Right lobe of liver (tissue), 6 donors: ENCODE data around the gene GGACT. TPM values are rescaled to one million over a fixed set of nuclear protein-coding genes. Genes with fewer than 3 reads are reported as not detected.

Source experiments
- ATAC-seq, 4 donors: fragments of 200-7000 bp; cut with Tn5 transposase; one replicate each; pipeline ENCODE4 v1.9.1; 2020; ENCODE audit warnings: mild to moderate bottlenecking in 4 of 4, moderate library complexity in 4 of 4
- DNase-seq, 3 donors: peaks; one replicate each; pipeline ENCODE4 v3.0.0-alpha.2; 2020
- H3K27ac ChIP-seq, 3 donors: fragments of 200-600 bp; one replicate each; pipeline ENCODE4 v1.8.0; 2022
- H3K27me3 ChIP-seq, 2 donors: fragments of 200-600 bp; one replicate each; pipeline ENCODE4 v1.8.0; 2022
- H3K36me3 ChIP-seq, 4 donors: fragments of 200-600 bp; sonication (generic) in 1 of 4; one replicate each; pipeline versions ENCODE4 v1.5.1 to v1.8.0; 2017 to 2022; ENCODE audit warnings: control low read depth in 1 of 4
- H3K4me1 ChIP-seq, 4 donors: fragments of 200-600 bp; sonication (generic) in 1 of 4; one replicate each; pipeline versions ENCODE4 v1.5.1 to v1.8.0; 2017 to 2022; ENCODE audit warnings: control low read depth in 1 of 4
- H3K4me3 ChIP-seq, 3 donors: fragments of 200-600 bp; one replicate each; pipeline ENCODE4 v1.8.0; 2022
- H3K9me3 ChIP-seq, 4 donors: fragments of 200-600 bp; sonication (generic) in 1 of 4; one replicate each; pipeline versions ENCODE4 v1.5.1 to v1.8.0; 2017 to 2022; ENCODE audit warnings: control low read depth in 1 of 4
- POLR2A ChIP-seq: fragments of 450-650 bp; IDR thresholded peaks from one replicate; pipeline ENCODE4 v1.6.1; 2017; ENCODE audit warnings: antibody characterized with exemption, mild to moderate bottlenecking
- WGBS: methylation state at CpG from one replicate; pipeline ENCODE4 v1.1.6; 2018; ENCODE audit warnings: low coverage, low lambda C conversion rate; ENCODE audit not compliant: insufficient coverage; ENCODE audit errors: missing lambda C conversion rate; 5-methylcytosine and 5-hydroxymethylcytosine counted together
- intact Hi-C, 2 donors: fragments of 100-400 bp; cut with DNase I; formaldehyde crosslinking; loops; one replicate each; pipeline versions ENCODE4 v1.11.2 to v1.14.1; 2022
- total RNA-seq, 6 experiments: library from RNA; depleted of rRNA in 2 of 6; stranded (reverse); fragments of >200 nt in 2 of 6; fragmentation: NEBNext Ultra II Directional in 3 of 6; extraction: Animal tissue kit (Norgen Biotek cat#: 25700) in 3 of 6; gene quantifications; one replicate each; pipeline versions ENCODE4 v1.1.0 to v1.2.4, GENCODE V29; 2016 to 2023
- TF ChIP-seq, protein P1 (sequence below), 4 donors: fragments of 200-600 bp in 3 of 4; fragments of 450-650 bp in 1 of 4; IDR thresholded peaks; one replicate each; pipeline versions ENCODE4 v1.5.1 to v1.8.0; 2016 to 2022; ENCODE audit warnings: antibody characterized with exemption in 4 of 4, mild to moderate bottlenecking in 2 of 4
- donor health status: DM: no; HTN: yes; CAD: no.
- donor health status: DM: no; HTN: no; CAD: no.
- donor health status: DM: no; HTN: no; CAD: no.
- donor health status: DM: no; HTN: yes; CAD: no.
- donor health status: DM: no; HTN: yes; CAD: no.

Gene GGACT
- total RNA-seq, 6 experiments from 2014 or later, result 4.7 to 9.0 (median 5.9) TPM

DNA sequence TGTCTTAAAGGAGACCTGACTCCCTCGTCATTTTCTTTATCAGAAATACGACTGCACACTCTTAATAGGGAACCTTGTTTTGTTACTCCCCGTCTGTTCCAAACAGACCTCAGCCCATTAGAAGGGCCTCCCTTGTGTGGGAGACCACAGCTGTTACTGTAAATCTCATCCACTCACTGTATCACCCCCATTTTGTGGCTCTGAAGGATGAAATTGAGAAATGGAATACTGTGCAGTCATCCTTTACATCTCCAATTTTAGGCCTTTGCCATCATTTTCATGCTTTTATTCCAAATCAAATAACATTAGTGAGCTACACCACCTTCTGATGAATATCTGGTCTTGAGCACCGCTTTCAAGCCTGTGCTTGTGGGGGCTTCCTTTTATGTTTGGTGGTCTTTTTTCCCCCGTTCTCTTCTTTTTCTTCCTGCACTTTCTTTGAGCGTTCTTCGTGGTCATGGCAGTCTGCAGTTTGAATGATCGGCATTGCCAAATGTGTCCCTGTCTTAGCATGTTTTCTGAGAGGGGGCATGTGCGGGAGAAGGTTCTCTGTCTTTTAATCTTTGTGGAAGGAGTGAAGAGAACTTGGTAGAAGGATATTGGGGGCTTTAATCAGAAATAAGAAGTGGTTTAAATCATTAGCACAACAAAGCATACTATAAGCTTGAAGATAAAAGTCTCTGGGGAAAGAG lies 65.8 kb downstream of the GGACT start:
- no peaks in the 10 kb centered on the region for H3K27me3 ChIP-seq
- DNase-seq, result no peak
- H3K4me3 ChIP-seq, result no peak overlapping the region
- no peaks in the 10 kb centered on the region for H3K9me3 ChIP-seq
- H3K36me3 ChIP-seq, result peaks cover 0 to 4% (median 1%) of the 10 kb centered on the region in 4 donors
- peaks cover 0 to 50% (median 17%) of the 10 kb centered on the region in 4 donors for H3K4me1 ChIP-seq
- H3K27ac ChIP-seq, result peak overlapping the region in 2 of 3 donors; percentile 68 to 91
- TF ChIP-seq POLR2A, result no peak
- TF ChIP-seq, protein P1, sequence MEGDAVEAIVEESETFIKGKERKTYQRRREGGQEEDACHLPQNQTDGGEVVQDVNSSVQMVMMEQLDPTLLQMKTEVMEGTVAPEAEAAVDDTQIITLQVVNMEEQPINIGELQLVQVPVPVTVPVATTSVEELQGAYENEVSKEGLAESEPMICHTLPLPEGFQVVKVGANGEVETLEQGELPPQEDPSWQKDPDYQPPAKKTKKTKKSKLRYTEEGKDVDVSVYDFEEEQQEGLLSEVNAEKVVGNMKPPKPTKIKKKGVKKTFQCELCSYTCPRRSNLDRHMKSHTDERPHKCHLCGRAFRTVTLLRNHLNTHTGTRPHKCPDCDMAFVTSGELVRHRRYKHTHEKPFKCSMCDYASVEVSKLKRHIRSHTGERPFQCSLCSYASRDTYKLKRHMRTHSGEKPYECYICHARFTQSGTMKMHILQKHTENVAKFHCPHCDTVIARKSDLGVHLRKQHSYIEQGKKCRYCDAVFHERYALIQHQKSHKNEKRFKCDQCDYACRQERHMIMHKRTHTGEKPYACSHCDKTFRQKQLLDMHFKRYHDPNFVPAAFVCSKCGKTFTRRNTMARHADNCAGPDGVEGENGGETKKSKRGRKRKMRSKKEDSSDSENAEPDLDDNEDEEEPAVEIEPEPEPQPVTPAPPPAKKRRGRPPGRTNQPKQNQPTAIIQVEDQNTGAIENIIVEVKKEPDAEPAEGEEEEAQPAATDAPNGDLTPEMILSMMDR (IDR thresholded peaks at IDR 0.05), result no peak
- intact Hi-C loops, result no loop called here
- 91% methylated on average over 6 of the region's 9 CpGs for WGBS
- no peak for ATAC-seq

GRCh38 chr13:100521851-100522617 lies 66.6 kb downstream of the GGACT start:
- intact Hi-C loops, result no loop called here

DNA sequence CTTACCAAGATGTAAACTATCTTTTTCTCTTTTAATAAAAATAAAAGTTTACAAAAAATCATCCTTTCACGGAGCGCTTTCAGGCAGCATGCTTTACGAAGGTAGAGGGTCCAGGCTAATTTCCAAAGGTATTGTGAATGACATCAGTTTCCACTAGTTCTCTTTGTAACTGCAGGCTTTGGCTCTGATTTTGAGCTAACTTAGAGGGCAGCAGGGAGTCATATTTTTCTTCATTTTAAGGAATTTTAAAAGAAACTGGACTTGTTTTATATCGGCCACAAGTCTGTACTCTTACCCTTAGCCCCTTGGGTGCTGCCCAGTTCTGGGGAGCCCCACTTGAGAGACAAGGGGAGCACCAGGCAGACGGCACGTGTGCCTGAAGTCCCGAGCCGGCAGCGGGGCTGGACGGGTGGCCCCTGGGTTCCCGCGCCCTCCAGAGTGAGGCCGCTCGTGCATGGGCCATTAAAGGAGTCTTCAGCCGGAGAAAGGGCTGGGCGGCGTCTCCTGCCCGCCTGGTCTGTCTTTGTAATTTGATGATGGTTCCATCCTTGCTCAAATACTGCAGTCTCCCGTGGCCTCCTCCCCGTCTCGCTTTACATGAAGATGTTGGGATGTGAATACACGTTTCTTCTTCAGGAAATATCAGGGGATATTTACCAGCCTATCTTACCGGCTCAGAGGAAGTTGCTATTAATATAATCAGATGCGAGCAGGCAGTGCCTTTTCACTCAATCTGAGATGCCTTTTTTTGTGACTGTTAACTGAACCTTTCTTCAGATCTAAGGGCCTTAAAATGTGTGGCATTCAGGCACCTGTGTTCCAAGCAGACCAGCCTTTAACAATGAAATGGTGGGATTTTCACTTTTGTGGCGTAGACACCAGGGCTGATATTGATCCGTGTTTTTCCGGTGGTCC lies 67.4 kb downstream of the GGACT start:
- intact Hi-C loops, result no loop called here
- Histone ChIP-seq H3K9me3 (no peaks in the 10 kb centered on the region), H3K27me3 (no peaks in the 10 kb centered on the region), H3K27ac (no peak overlapping the region), H3K4me1 (peaks cover 0 to 60% (median 17%) of the 10 kb centered on the region in 4 donors), H3K36me3 (peaks cover 0 to 1% (median 0%) of the 10 kb centered on the region in 4 donors), H3K4me3 (no peak overlapping the region)
- DNase-seq (no peak), ATAC-seq (no peak)
- TF ChIP-seq, protein P1 (IDR thresholded peaks at IDR 0.05), result no peak
- no peak for TF ChIP-seq POLR2A
- 85% methylated on average over 14 of the region's 27 CpGs for WGBS

More at GRCh38 chr13:100521851-100522617, 66.6 kb downstream of the GGACT start:
- H3K27ac ChIP-seq, result peak overlapping the region in 1 of 3 donors; percentile 68
- WGBS, result 74% methylated on average over 15 of the region's 19 CpGs
- DNase-seq (no peak), ATAC-seq (no peak)
- H3K27me3 ChIP-seq, result no peaks in the 10 kb centered on the region
- H3K9me3 ChIP-seq, result no peaks in the 10 kb centered on the region
- TF ChIP-seq POLR2A, result no peak
- peaks cover 0 to 3% (median 0%) of the 10 kb centered on the region in 4 donors for H3K36me3 ChIP-seq
- no peak overlapping the region for H3K4me3 ChIP-seq
- H3K4me1 ChIP-seq, result peaks cover 0 to 56% (median 17%) of the 10 kb centered on the region in 4 donors

- Histone ChIP-seq H3K9me3 (no peaks in the 10 kb centered on the region), H3K4me1 (peaks cover 0 to 50% (median 13%) of the 10 kb centered on the region in 4 donors), H3K36me3 (no peaks in the 10 kb centered on the region), H3K27ac (no peak overlapping the region), H3K27me3 (no peaks in the 10 kb centered on the region), H3K4me3 (no peak overlapping the region)
- ATAC-seq (no peak), DNase-seq (no peak)
- TF ChIP-seq, protein P1 (IDR thresholded peaks at IDR 0.05), result no peak
- no peak for TF ChIP-seq POLR2A
- WGBS, result 95% methylated on average over 9 of the region's 9 CpGs
- intact Hi-C loops, result no loop called here
These were observed 69.0 kb downstream of the GGACT start for GRCh38 chr13:100519626-100520025.
